HepG2 (cell line): Measurements from ENCODE around the gene FUT6. TPM values are rescaled to one million over a fixed set of nuclear protein-coding genes. Genes with fewer than 3 reads are reported as not detected.

Experiments
- HNF4A ChIP-seq: sonication (generic); formaldehyde crosslinking; IDR thresholded peaks from 2 replicates; pipeline ENCODE4 v1.4.0; 2020; ENCODE audit warnings: missing genetic modification reagents
- HNRNPK ChIP-seq: fragments of 200-400 bp; formaldehyde crosslinking; IDR thresholded peaks from 2 replicates; pipeline ENCODE4 v1.6.1; 2018; ENCODE audit warnings: low read length, low read depth, moderate library complexity, mild to moderate bottlenecking; ENCODE audit not compliant: poor library complexity, severe bottlenecking
- KAT2B ChIP-seq: fragments of 150-350 bp; IDR thresholded peaks from 2 replicates; pipeline ENCODE4 v1.6.1; 2014; ENCODE audit warnings: low read depth, low read length, borderline replicate concordance
- KLF13 ChIP-seq: sonication (generic); formaldehyde crosslinking; IDR thresholded peaks from 2 replicates; pipeline ENCODE4 v1.4.0; 2020; ENCODE audit warnings: mild to moderate bottlenecking, missing genetic modification reagents
- KMT2B ChIP-seq: IDR thresholded peaks from 2 replicates; pipeline ENCODE4 v1.6.1; 2016; ENCODE audit warnings: missing genetic modification reagents, missing compliant biosample characterization
- MLLT10 ChIP-seq: sonication (generic); formaldehyde crosslinking; IDR thresholded peaks from 2 replicates; pipeline ENCODE4 v1.4.0; 2020; ENCODE audit warnings: missing genetic modification reagents
- MTA3 ChIP-seq: sonication (generic); formaldehyde crosslinking; IDR thresholded peaks from 2 replicates; pipeline ENCODE4 v1.4.0; 2020; ENCODE audit warnings: missing genetic modification reagents
- MXD1 ChIP-seq: sonication (generic); formaldehyde crosslinking; IDR thresholded peaks from 2 replicates; pipeline ENCODE4 v1.4.0; 2020; ENCODE audit warnings: mild to moderate bottlenecking, missing genetic modification reagents
- NFKB2 ChIP-seq: sonication (generic); formaldehyde crosslinking; IDR thresholded peaks from 2 replicates; pipeline ENCODE4 v1.4.0; 2020; ENCODE audit warnings: missing genetic modification reagents, borderline replicate concordance
- NFKBIZ ChIP-seq: IDR thresholded peaks from 2 replicates; pipeline ENCODE4 v1.6.1; 2018; ENCODE audit warnings: missing genetic modification reagents, missing compliant biosample characterization
- NR1H2 ChIP-seq: sonication (generic); formaldehyde crosslinking; IDR thresholded peaks from 2 replicates; pipeline ENCODE4 v1.8.1; 2022; ENCODE audit warnings: low read depth, missing genetic modification reagents, borderline replicate concordance
- SMAD9 ChIP-seq: sonication (generic); formaldehyde crosslinking; IDR thresholded peaks from 2 replicates; pipeline ENCODE4 v1.5.1; 2020; ENCODE audit warnings: mild to moderate bottlenecking, missing genetic modification reagents
- ZNF180 ChIP-seq: sonication (generic); formaldehyde crosslinking; IDR thresholded peaks from 2 replicates; pipeline ENCODE4 v1.4.0; 2020; ENCODE audit warnings: low read depth, missing genetic modification reagents, borderline replicate concordance
- ZNF512 ChIP-seq: sonication (generic); formaldehyde crosslinking; IDR thresholded peaks from 2 replicates; pipeline ENCODE4 v1.4.0; 2020; ENCODE audit warnings: mild to moderate bottlenecking, missing genetic modification reagents
- ZNF543 ChIP-seq: sonication (generic); formaldehyde crosslinking; IDR thresholded peaks from 2 replicates; pipeline ENCODE4 v1.4.0; 2020; ENCODE audit warnings: mild to moderate bottlenecking, missing genetic modification reagents
- ZNF598 ChIP-seq: sonication (generic); formaldehyde crosslinking; IDR thresholded peaks from 2 replicates; pipeline ENCODE4 v1.5.1; 2020; ENCODE audit warnings: mild to moderate bottlenecking, missing genetic modification reagents, borderline replicate concordance
- polyA plus RNA-seq, 8 experiments: library from polyadenylated mRNA; depleted of rRNA in 3 of 8; stranded (reverse) in 7 of 8; unstranded in 1 of 8; fragments of >200 nt; fragmentation: Illumina TruSeq in 4 of 8; extraction: Trizol in 4 of 8; gene quantifications; 2 replicates each; pipeline versions ENCODE4 v1.2.1 to v1.2.3, GENCODE V29; 2011 to 2016; ENCODE audit warnings: low read depth in 4 of 8, missing spikeins in 1 of 8, mixed read lengths in 1 of 8; ENCODE audit not compliant: insufficient read depth in 1 of 8
- total RNA-seq, 5 experiments: library from RNA; depleted of rRNA; stranded (reverse); fragments of >200 nt; fragmentation: Illumina TruSeq; extraction: Trizol; gene quantifications; 2 replicates each; pipeline ENCODE4 v1.2.3, GENCODE V29; 2016; ENCODE audit warnings: low read depth in 1 of 5
- TF ChIP-seq, protein P1 (sequence below): sonication (generic); formaldehyde crosslinking; IDR thresholded peaks from 2 replicates; pipeline ENCODE4 v1.8.1; 2023; ENCODE audit warnings: missing genetic modification reagents, inconsistent platforms, borderline replicate concordance
- TF ChIP-seq, protein P2 (sequence below): sonication (generic); formaldehyde crosslinking; IDR thresholded peaks from 2 replicates; pipeline ENCODE4 v1.4.0; 2020; ENCODE audit warnings: mild to moderate bottlenecking, missing genetic modification reagents
- TF ChIP-seq, protein P3 (sequence below): IDR thresholded peaks from 2 replicates; pipeline ENCODE4 v1.6.1; 2012; ENCODE audit warnings: low read depth, low read length, improper control_type of control experiment
- TF ChIP-seq, protein P4 (sequence below): sonication (generic); formaldehyde crosslinking; conservative IDR thresholded peaks from 2 replicates; pipeline ENCODE4 v1.5.0; 2020; ENCODE audit warnings: missing genetic modification reagents

Gene FUT6
- total and polyA plus RNA-seq, 2 of the 13 experiments (the other 11 are each of a cell fraction or from before 2014, with no cell fraction given), result 8.2 to 27.7 TPM

- no peak for TF ChIP-seq MTA3 (CRISPR knock-in tag)
- peak; percentile 32; the same call in 1 of the 2 replicates for TF ChIP-seq MXD1 (CRISPR knock-in tag)
- no peak for TF ChIP-seq KMT2B
- no peak for TF ChIP-seq HNF4A (CRISPR knock-in tag)
- TF ChIP-seq NR1H2 (CRISPR knock-in tag), result no peak
- no peak for TF ChIP-seq NFKBIZ (CRISPR knock-in tag)
- TF ChIP-seq ZNF543 (CRISPR knock-in tag), result peak; percentile 51; the same call in 1 of the 2 replicates
- TF ChIP-seq, protein P1, sequence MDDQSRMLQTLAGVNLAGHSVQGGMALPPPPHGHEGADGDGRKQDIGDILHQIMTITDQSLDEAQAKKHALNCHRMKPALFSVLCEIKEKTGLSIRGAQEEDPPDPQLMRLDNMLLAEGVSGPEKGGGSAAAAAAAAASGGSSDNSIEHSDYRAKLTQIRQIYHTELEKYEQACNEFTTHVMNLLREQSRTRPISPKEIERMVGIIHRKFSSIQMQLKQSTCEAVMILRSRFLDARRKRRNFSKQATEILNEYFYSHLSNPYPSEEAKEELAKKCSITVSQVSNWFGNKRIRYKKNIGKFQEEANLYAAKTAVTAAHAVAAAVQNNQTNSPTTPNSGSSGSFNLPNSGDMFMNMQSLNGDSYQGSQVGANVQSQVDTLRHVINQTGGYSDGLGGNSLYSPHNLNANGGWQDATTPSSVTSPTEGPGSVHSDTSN (CRISPR knock-in tag), result no peak
- TF ChIP-seq KLF13 (CRISPR knock-in tag), result no peak; the same call in 1 of the 2 replicates
- TF ChIP-seq NFKB2 (CRISPR knock-in tag), result peak; percentile 25; the same call in 1 of the 2 replicates
- no peak for TF ChIP-seq ZNF512
- peak; percentile 89; the same call in 1 of the 2 replicates for TF ChIP-seq ZNF598 (CRISPR knock-in tag)
- TF ChIP-seq, protein P2, sequence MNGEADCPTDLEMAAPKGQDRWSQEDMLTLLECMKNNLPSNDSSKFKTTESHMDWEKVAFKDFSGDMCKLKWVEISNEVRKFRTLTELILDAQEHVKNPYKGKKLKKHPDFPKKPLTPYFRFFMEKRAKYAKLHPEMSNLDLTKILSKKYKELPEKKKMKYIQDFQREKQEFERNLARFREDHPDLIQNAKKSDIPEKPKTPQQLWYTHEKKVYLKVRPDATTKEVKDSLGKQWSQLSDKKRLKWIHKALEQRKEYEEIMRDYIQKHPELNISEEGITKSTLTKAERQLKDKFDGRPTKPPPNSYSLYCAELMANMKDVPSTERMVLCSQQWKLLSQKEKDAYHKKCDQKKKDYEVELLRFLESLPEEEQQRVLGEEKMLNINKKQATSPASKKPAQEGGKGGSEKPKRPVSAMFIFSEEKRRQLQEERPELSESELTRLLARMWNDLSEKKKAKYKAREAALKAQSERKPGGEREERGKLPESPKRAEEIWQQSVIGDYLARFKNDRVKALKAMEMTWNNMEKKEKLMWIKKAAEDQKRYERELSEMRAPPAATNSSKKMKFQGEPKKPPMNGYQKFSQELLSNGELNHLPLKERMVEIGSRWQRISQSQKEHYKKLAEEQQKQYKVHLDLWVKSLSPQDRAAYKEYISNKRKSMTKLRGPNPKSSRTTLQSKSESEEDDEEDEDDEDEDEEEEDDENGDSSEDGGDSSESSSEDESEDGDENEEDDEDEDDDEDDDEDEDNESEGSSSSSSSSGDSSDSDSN (CRISPR knock-in tag), result peak; percentile 63
- no peak for TF ChIP-seq MLLT10 (CRISPR knock-in tag)
- 0 out of 2 replicates have a peak, but pooled peaks have one; percentile 36 for TF ChIP-seq SMAD9 (CRISPR knock-in tag)
- TF ChIP-seq, protein P3, sequence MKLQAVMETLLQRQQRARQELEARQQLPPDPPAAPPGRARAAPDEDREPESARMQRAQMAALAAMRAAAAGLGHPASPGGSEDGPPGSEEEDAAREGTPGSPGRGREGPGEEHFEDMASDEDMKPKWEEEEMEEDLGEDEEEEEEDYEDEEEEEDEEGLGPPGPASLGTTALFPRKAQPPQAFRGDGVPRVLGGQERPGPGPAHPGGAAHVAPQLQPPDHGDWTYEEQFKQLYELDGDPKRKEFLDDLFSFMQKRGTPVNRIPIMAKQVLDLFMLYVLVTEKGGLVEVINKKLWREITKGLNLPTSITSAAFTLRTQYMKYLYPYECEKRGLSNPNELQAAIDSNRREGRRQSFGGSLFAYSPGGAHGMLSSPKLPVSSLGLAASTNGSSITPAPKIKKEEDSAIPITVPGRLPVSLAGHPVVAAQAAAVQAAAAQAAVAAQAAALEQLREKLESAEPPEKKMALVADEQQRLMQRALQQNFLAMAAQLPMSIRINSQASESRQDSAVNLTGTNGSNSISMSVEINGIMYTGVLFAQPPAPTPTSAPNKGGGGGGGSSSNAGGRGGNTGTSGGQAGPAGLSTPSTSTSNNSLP, result 0 out of 2 replicates have a peak, but pooled peaks have one; percentile 9
- TF ChIP-seq, protein P4, sequence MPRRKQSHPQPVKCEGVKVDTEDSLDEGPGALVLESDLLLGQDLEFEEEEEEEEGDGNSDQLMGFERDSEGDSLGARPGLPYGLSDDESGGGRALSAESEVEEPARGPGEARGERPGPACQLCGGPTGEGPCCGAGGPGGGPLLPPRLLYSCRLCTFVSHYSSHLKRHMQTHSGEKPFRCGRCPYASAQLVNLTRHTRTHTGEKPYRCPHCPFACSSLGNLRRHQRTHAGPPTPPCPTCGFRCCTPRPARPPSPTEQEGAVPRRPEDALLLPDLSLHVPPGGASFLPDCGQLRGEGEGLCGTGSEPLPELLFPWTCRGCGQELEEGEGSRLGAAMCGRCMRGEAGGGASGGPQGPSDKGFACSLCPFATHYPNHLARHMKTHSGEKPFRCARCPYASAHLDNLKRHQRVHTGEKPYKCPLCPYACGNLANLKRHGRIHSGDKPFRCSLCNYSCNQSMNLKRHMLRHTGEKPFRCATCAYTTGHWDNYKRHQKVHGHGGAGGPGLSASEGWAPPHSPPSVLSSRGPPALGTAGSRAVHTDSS (CRISPR knock-in tag), result no peak
- no peak for TF ChIP-seq ZNF180 (CRISPR knock-in tag)
- TF ChIP-seq KAT2B, result no peak
- peak; percentile 61 for TF ChIP-seq HNRNPK
These were observed 35.6 kb downstream of the FUT6 start (continued) for GRCh38 chr19:5803752-5804515.
